Transverse colon (tissue), 3 donors: Measurements from ENCODE around the gene PRG2.

Experiments
- POLR2A ChIP-seq: fragments of 450-650 bp; IDR thresholded peaks from one replicate; pipeline ENCODE4 v1.6.1; 2016; ENCODE audit warnings: antibody characterized with exemption, mild to moderate bottlenecking, moderate library complexity
- TF ChIP-seq, protein P1 (sequence below), 5 experiments: fragments of 200-600 bp in 3 of 5; fragments of 450-650 bp in 2 of 5; sonication (generic) in 3 of 5; IDR thresholded peaks; 1 replicate in 2 of 5; 2 replicates in 3 of 5; pipeline ENCODE4 v1.5.1; 2016 to 2017; ENCODE audit warnings: antibody characterized with exemption in 5 of 5, inconsistent platforms in 3 of 5, mild to moderate bottlenecking in 2 of 5, moderate library complexity in 1 of 5

DNA sequence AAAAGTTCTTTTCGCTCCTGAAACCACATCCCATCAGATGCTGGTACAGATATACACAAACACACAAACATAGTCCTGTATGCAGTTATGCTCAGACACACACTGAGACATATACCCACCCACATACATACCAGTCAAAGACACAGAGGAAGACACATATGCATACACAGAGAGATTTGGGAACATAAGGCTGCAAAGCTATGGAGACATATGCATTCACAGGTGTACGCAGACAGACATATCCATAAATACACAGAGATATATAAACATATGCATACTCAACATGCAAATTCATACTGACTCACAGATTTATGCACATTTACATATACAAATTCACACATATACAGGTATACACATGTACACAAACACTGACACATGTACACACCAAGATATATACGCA lies 15.5 kb downstream of the PRG2 start:
- no peak for TF ChIP-seq POLR2A
- TF ChIP-seq, protein P1, sequence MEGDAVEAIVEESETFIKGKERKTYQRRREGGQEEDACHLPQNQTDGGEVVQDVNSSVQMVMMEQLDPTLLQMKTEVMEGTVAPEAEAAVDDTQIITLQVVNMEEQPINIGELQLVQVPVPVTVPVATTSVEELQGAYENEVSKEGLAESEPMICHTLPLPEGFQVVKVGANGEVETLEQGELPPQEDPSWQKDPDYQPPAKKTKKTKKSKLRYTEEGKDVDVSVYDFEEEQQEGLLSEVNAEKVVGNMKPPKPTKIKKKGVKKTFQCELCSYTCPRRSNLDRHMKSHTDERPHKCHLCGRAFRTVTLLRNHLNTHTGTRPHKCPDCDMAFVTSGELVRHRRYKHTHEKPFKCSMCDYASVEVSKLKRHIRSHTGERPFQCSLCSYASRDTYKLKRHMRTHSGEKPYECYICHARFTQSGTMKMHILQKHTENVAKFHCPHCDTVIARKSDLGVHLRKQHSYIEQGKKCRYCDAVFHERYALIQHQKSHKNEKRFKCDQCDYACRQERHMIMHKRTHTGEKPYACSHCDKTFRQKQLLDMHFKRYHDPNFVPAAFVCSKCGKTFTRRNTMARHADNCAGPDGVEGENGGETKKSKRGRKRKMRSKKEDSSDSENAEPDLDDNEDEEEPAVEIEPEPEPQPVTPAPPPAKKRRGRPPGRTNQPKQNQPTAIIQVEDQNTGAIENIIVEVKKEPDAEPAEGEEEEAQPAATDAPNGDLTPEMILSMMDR (IDR thresholded peaks at IDR 0.05): no peak
